Eye (tissue), 1 donor: ENCODE results near the gene SIRPA.
"Not testable (repeated sequence)": the region's sequence is repeated elsewhere in the genome, so short reads cannot be mapped to it uniquely, and the experiment has no call there.

ENCODE experiments used
- DNase-seq: peaks from one replicate; pipeline ENCODE4 v3.0.0-alpha.2; 2015

The SIRPA gene

GRCh38 chr20:1911536-1911935 lies 16.3 kb downstream of the SIRPA start:
- DNase-seq = no peak

- DNase-seq = no peak
Observed at GRCh38 chr20:1912053-1912452, 16.8 kb downstream of the SIRPA start.

GRCh38 chr20:1912646-1913045 lies 17.4 kb downstream of the SIRPA start:
- no peak for DNase-seq

GRCh38 chr20:1915233-1915632 lies 20.0 kb downstream of the SIRPA start:
- DNase-seq = not testable (repeated sequence)

- no peak for DNase-seq
Observed at GRCh38 chr20:1915725-1916124, 20.5 kb downstream of the SIRPA start.

GRCh38 chr20:1917786-1918185 lies 22.6 kb downstream of the SIRPA start:
- DNase-seq = no peak

GRCh38 chr20:1918491-1919165 lies 23.4 kb downstream of the SIRPA start:
- DNase-seq = no peak

GRCh38 chr20:1920252-1920651 lies 25.0 kb downstream of the SIRPA start:
- DNase-seq = no peak

GRCh38 chr20:1920826-1921225 lies 25.6 kb downstream of the SIRPA start:
- DNase-seq = no peak

GRCh38 chr20:1921985-1922384 lies 26.8 kb downstream of the SIRPA start:
- not testable (repeated sequence) for DNase-seq

GRCh38 chr20:1922786-1923185 lies 27.6 kb downstream of the SIRPA start:
- DNase-seq = no peak

- no peak for DNase-seq
Observed at GRCh38 chr20:1924910-1925861, 30.0 kb downstream of the SIRPA start.

GRCh38 chr20:1926237-1926636 lies 31.0 kb downstream of the SIRPA start:
- no peak for DNase-seq

- DNase-seq = no peak
Observed at GRCh38 chr20:1927217-1927616, 32.0 kb downstream of the SIRPA start.

- DNase-seq = no peak
Observed at GRCh38 chr20:1928154-1928553, 32.9 kb downstream of the SIRPA start.

- DNase-seq = no peak
Observed at GRCh38 chr20:1928782-1929181, 33.6 kb downstream of the SIRPA start.

- DNase-seq = no peak
Observed at GRCh38 chr20:1929460-1929859, 34.3 kb downstream of the SIRPA start.

- DNase-seq = no peak
Observed at GRCh38 chr20:1930165-1930564, 35.0 kb downstream of the SIRPA start.

- no peak for DNase-seq
Observed at GRCh38 chr20:1931830-1932229, 36.6 kb downstream of the SIRPA start.

GRCh38 chr20:1932971-1933370 lies 37.8 kb downstream of the SIRPA start:
- DNase-seq = no peak

GRCh38 chr20:1933465-1933870 lies 38.3 kb downstream of the SIRPA start:
- peak; percentile 33 for DNase-seq

- DNase-seq = no peak
Observed at GRCh38 chr20:1934156-1934555, 38.9 kb downstream of the SIRPA start.

- no peak for DNase-seq
Observed at GRCh38 chr20:1934721-1935573, 39.7 kb downstream of the SIRPA start.
